ENCODE data around the gene FOSL2. TPM values are rescaled to one million over a fixed set of nuclear protein-coding genes. Genes with fewer than 3 reads are reported as not detected.
A peak's percentile ranks its signal among the peaks of the same experiment; 100 is the strongest.

FOSL2 gene
- 31.2 and 44.6 TPM in 2 replicates for total RNA-seq (2012; rRNA removed)

- no peaks in the 10 kb centered on the region for H3K9me3 ChIP-seq (replicated peaks; ENCODE audit: low read length)
- peak within 1 kb of the TSS; percentile 93 for H3K4me3 ChIP-seq (ENCODE audit: low read length)
- H3K36me3 ChIP-seq (ENCODE audit: insufficient read depth, low read length): peaks cover 10% of the 10 kb centered on the region
- H3K4me1 ChIP-seq (ENCODE audit: control insufficient read depth, insufficient read depth, low read length): peaks cover 36% of the 10 kb centered on the region
- no peaks in the 10 kb centered on the region for H3K27me3 ChIP-seq (ENCODE audit: control insufficient read depth, insufficient read depth, low read length)
- peak within 1 kb of the TSS; percentile 99 for H3K9ac ChIP-seq (ENCODE audit: low read depth, low read length)
- H3K4me2 ChIP-seq (ENCODE audit: low read length): peak within 1 kb of the TSS; percentile 94
Observed at GRCh38 chr2:28392297-28393113, at the start of gene FOSL2. FOSL2 (plus strand) TSS chr2:28392858; CDS start chr2:28393721, 863 bp downstream.

- H3K27me3 ChIP-seq (ENCODE audit: control insufficient read depth, insufficient read depth, low read length): no peaks in the 10 kb centered on the region
- H3K4me1 ChIP-seq (ENCODE audit: control insufficient read depth, insufficient read depth, low read length): peaks cover 43% of the 10 kb centered on the region
- H3K4me3 ChIP-seq (ENCODE audit: low read length): no peak overlapping the region
- H3K9me3 ChIP-seq (replicated peaks; ENCODE audit: low read length): no peaks in the 10 kb centered on the region
- H3K9ac ChIP-seq (ENCODE audit: low read depth, low read length): no peak overlapping the region
- H3K36me3 ChIP-seq (ENCODE audit: insufficient read depth, low read length): no peaks in the 10 kb centered on the region
- no peak overlapping the region for H3K4me2 ChIP-seq (ENCODE audit: low read length)
Observed at GRCh38 chr2:28343184-28343942, 49.3 kb upstream of the FOSL2 start.

- Histone ChIP-seq H3K4me2 (ENCODE audit: low read length) (no peak overlapping the region), H3K4me1 (ENCODE audit: control insufficient read depth, insufficient read depth, low read length) (peaks cover 35% of the 10 kb centered on the region), H3K9me3 (replicated peaks; ENCODE audit: low read length) (no peaks in the 10 kb centered on the region), H3K27me3 (ENCODE audit: control insufficient read depth, insufficient read depth, low read length) (no peaks in the 10 kb centered on the region), H3K9ac (ENCODE audit: low read depth, low read length) (no peak overlapping the region), H3K4me3 (ENCODE audit: low read length) (no peak overlapping the region), H3K36me3 (ENCODE audit: insufficient read depth, low read length) (no peaks in the 10 kb centered on the region)
Observed at GRCh38 chr2:28343971-28344715, 48.5 kb upstream of the FOSL2 start.

GRCh38 chr2:28344756-28345373 lies 47.8 kb upstream of the FOSL2 start:
- peaks cover 30% of the 10 kb centered on the region for H3K4me1 ChIP-seq (ENCODE audit: control insufficient read depth, insufficient read depth, low read length)
- no peaks in the 10 kb centered on the region for H3K36me3 ChIP-seq (ENCODE audit: insufficient read depth, low read length)
- no peaks in the 10 kb centered on the region for H3K27me3 ChIP-seq (ENCODE audit: control insufficient read depth, insufficient read depth, low read length)
- H3K4me2 ChIP-seq (ENCODE audit: low read length): no peak overlapping the region
- H3K9me3 ChIP-seq (replicated peaks; ENCODE audit: low read length): no peaks in the 10 kb centered on the region
- H3K9ac ChIP-seq (ENCODE audit: low read depth, low read length): no peak overlapping the region
- H3K4me3 ChIP-seq (ENCODE audit: low read length): no peak overlapping the region

GRCh38 chr2:28345619-28346018 lies 47.0 kb upstream of the FOSL2 start:
- no peak overlapping the region for H3K4me3 ChIP-seq (ENCODE audit: low read length)
- no peak overlapping the region for H3K4me2 ChIP-seq (ENCODE audit: low read length)
- H3K27me3 ChIP-seq (ENCODE audit: control insufficient read depth, insufficient read depth, low read length): no peaks in the 10 kb centered on the region
- no peak overlapping the region for H3K9ac ChIP-seq (ENCODE audit: low read depth, low read length)
- H3K4me1 ChIP-seq (ENCODE audit: control insufficient read depth, insufficient read depth, low read length): peaks cover 28% of the 10 kb centered on the region
- H3K36me3 ChIP-seq (ENCODE audit: insufficient read depth, low read length): no peaks in the 10 kb centered on the region
- no peaks in the 10 kb centered on the region for H3K9me3 ChIP-seq (replicated peaks; ENCODE audit: low read length)

- H3K4me3 ChIP-seq (ENCODE audit: low read length): no peak overlapping the region
Observed at GRCh38 chr2:28346587-28346986, 46.1 kb upstream of the FOSL2 start.

GRCh38 chr2:28347193-28347592 lies 45.5 kb upstream of the FOSL2 start:
- Histone ChIP-seq H3K9ac (ENCODE audit: low read depth, low read length) (no peak overlapping the region), H3K36me3 (ENCODE audit: insufficient read depth, low read length) (no peaks in the 10 kb centered on the region), H3K4me3 (ENCODE audit: low read length) (no peak overlapping the region), H3K4me2 (ENCODE audit: low read length) (no peak overlapping the region), H3K4me1 (ENCODE audit: control insufficient read depth, insufficient read depth, low read length) (peaks cover 24% of the 10 kb centered on the region), H3K27me3 (ENCODE audit: control insufficient read depth, insufficient read depth, low read length) (no peaks in the 10 kb centered on the region), H3K9me3 (replicated peaks; ENCODE audit: low read length) (no peaks in the 10 kb centered on the region)

More at GRCh38 chr2:28346587-28346986, 46.1 kb upstream of the FOSL2 start:
- Histone ChIP-seq H3K4me2 (ENCODE audit: low read length) (no peak overlapping the region), H3K27me3 (ENCODE audit: control insufficient read depth, insufficient read depth, low read length) (no peaks in the 10 kb centered on the region), H3K9ac (ENCODE audit: low read depth, low read length) (no peak overlapping the region), H3K36me3 (ENCODE audit: insufficient read depth, low read length) (no peaks in the 10 kb centered on the region), H3K9me3 (replicated peaks; ENCODE audit: low read length) (no peaks in the 10 kb centered on the region), H3K4me1 (ENCODE audit: control insufficient read depth, insufficient read depth, low read length) (peaks cover 28% of the 10 kb centered on the region)

- no peak overlapping the region for H3K4me3 ChIP-seq (ENCODE audit: low read length)
- peaks cover 20% of the 10 kb centered on the region for H3K4me1 ChIP-seq (ENCODE audit: control insufficient read depth, insufficient read depth, low read length)
- no peak overlapping the region for H3K9ac ChIP-seq (ENCODE audit: low read depth, low read length)
- no peaks in the 10 kb centered on the region for H3K27me3 ChIP-seq (ENCODE audit: control insufficient read depth, insufficient read depth, low read length)
- H3K36me3 ChIP-seq (ENCODE audit: insufficient read depth, low read length): no peaks in the 10 kb centered on the region
- no peaks in the 10 kb centered on the region for H3K9me3 ChIP-seq (replicated peaks; ENCODE audit: low read length)
- H3K4me2 ChIP-seq (ENCODE audit: low read length): no peak overlapping the region
Observed at GRCh38 chr2:28347596-28347995, 45.1 kb upstream of the FOSL2 start.

- no peaks in the 10 kb centered on the region for H3K27me3 ChIP-seq (ENCODE audit: control insufficient read depth, insufficient read depth, low read length)
- H3K4me1 ChIP-seq (ENCODE audit: control insufficient read depth, insufficient read depth, low read length): peaks cover 14% of the 10 kb centered on the region
- no peak overlapping the region for H3K9ac ChIP-seq (ENCODE audit: low read depth, low read length)
- H3K36me3 ChIP-seq (ENCODE audit: insufficient read depth, low read length): no peaks in the 10 kb centered on the region
- H3K9me3 ChIP-seq (replicated peaks; ENCODE audit: low read length): no peaks in the 10 kb centered on the region
- H3K4me2 ChIP-seq (ENCODE audit: low read length): no peak overlapping the region
- no peak overlapping the region for H3K4me3 ChIP-seq (ENCODE audit: low read length)
Observed at GRCh38 chr2:28348149-28348567, 44.5 kb upstream of the FOSL2 start.

- Histone ChIP-seq H3K9ac (ENCODE audit: low read depth, low read length) (no peak overlapping the region), H3K9me3 (replicated peaks; ENCODE audit: low read length) (no peaks in the 10 kb centered on the region), H3K4me3 (ENCODE audit: low read length) (no peak overlapping the region), H3K27me3 (ENCODE audit: control insufficient read depth, insufficient read depth, low read length) (no peaks in the 10 kb centered on the region), H3K4me2 (ENCODE audit: low read length) (no peak overlapping the region), H3K36me3 (ENCODE audit: insufficient read depth, low read length) (no peaks in the 10 kb centered on the region), H3K4me1 (ENCODE audit: control insufficient read depth, insufficient read depth, low read length) (peaks cover 7% of the 10 kb centered on the region)
Observed at GRCh38 chr2:28348921-28349320, 43.7 kb upstream of the FOSL2 start.
